Lower leg skin (tissue), 4 donors: ENCODE results near the gene AVPR2. TPM values are rescaled to one million over a fixed set of nuclear protein-coding genes. Genes with fewer than 3 reads are reported as not detected.

Experiments
- DNase-seq, 2 donors: peaks; one replicate each; pipeline ENCODE4 v3.0.0-alpha.2; 2019; ENCODE audit warnings: low spot score in 2 of 2
- H3K4me3 ChIP-seq: fragments of 200-600 bp; sonication (generic); 2 replicates; pipeline ENCODE4 v1.5.1; 2017; ENCODE audit warnings: mild to moderate bottlenecking, low read depth; ENCODE audit not compliant: poor library complexity, severe bottlenecking
- CTCF ChIP-seq, 3 donors: fragments of 450-650 bp; IDR thresholded peaks; one replicate each; pipeline ENCODE4 v1.5.1; 2016; ENCODE audit warnings: antibody characterized with exemption in 3 of 3, mild to moderate bottlenecking in 3 of 3, moderate library complexity in 2 of 3
- POLR2A ChIP-seq, 2 donors: fragments of 450-650 bp; IDR thresholded peaks; one replicate each; pipeline ENCODE4 v1.6.1; 2016 to 2017; ENCODE audit warnings: antibody characterized with exemption in 2 of 2, mild to moderate bottlenecking in 1 of 2, moderate library complexity in 1 of 2
- WGBS, 2 donors: methylation state at CpG; one replicate each; pipeline ENCODE4 v1.1.5; 2018; 5-methylcytosine and 5-hydroxymethylcytosine counted together
- intact Hi-C: fragments of 100-400 bp; cut with DNase I; formaldehyde crosslinking; loops from one replicate; pipeline ENCODE4 v1.15.0; 2023; ENCODE audit warnings: low total_unique reads
- total RNA-seq, 4 donors: library from RNA; depleted of rRNA; stranded (reverse); fragments of >200 nt; gene quantifications; one replicate each; pipeline ENCODE4 v1.1.0, GENCODE V29; 2016

Gene AVPR2
- total RNA-seq, 4 donors from 2014 or later = 0.53 to 2.6 (median 0.98) TPM

GRCh38 chrX:153885208-153885787 lies 19.2 kb upstream of the AVPR2 start:
- no peak overlapping the region for H3K4me3 ChIP-seq
- TF ChIP-seq POLR2A (IDR thresholded peaks at IDR 0.05) (no peak), CTCF (IDR thresholded peaks at IDR 0.05) (no peak)
- intact Hi-C loops = no loop called here
- 2 to 30% methylated on average over 11 to 25 of the region's 32 CpGs for WGBS, 2 donors
- no peak for DNase-seq

DNA sequence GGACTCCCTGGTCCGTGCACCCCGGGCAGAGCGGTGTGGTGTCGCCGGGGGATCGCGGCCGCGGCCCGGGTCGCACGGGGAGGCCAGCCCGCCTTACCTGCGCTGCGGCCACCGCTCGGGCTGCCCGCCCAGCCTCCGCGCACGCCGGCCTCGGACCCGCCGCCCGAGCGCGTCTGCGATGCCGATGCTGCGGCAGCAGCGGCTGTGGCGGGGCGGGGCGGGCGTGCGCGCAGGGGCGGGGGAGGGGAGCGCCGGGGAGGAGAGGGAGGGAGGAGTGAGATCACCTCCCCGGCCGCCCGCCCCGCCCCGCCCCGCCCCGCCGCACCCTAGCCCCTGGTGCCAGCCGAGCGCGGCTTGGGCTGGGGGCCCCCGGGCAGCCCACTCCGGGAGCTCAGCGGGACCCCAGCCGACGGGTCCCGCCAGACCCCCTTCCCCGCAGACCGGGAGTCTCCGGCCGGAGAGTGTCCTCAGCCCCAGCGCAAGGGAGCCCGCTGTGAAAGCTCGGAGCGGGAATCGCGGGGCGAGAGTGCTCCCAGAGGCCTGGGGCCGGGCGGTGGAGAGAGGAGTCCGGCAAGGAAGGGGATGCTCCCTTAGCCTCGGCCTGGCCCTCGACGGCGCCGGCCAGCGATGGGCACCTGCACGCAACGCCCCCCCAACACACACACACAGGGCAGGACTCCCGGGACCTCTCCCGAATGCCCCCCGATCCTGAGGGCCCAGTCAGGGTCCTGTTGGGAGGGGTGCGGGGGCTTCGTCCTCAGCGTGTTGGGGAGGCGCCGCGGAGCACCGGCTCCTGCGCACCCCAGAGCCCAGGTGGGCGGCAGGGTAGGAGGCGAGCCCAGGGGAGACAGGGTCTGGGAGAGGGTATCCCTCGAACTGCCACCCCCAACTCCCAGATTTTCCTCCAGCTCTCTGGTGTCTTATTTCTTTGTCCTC lies 18.2 kb upstream of the AVPR2 start, which contains the start of gene L1CAM:
Gene L1CAM (minus strand): TSS at position 206 of the 936 bp plus-strand sequence. CDS start 10,337 bp downstream, outside the sequence.
- WGBS, 2 donors = 17 to 20% methylated on average over 1 to 58 of the region's 94 CpGs
- H3K4me3 ChIP-seq = no peak within 1 kb of the TSS
- DNase-seq = no peak
- TF ChIP-seq POLR2A (IDR thresholded peaks at IDR 0.05) (no peak), CTCF (IDR thresholded peaks at IDR 0.05) (no peak)
- intact Hi-C loops = no loop called here

DNA sequence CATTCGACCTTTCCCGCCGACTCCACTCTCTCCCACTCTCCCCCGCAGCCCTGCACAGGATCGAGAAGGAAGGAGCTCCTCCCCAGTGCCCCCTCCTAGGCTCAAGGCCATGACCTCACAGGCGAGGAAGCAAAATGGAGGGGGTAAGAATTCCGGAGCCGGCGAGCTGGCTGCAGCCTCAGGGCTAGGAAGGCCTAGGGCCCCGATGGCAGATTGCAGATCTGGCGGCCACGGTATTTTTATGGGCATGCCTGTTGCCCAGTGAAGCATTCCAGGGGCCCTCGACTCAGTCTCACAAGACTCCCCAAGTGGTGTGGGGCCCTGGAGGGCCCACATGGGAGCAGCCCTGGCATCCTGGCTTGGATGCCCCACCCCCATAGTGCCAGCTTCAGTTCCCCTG lies 17.6 kb upstream of the AVPR2 start:
- no peak for DNase-seq
- WGBS, 2 donors = 13 to 39% methylated on average over 12 to 13 of the region's 13 CpGs
- intact Hi-C loops = no loop called here

GRCh38 chrX:153887385-153887784 lies 17.1 kb upstream of the AVPR2 start:
- H3K4me3 ChIP-seq = no peak overlapping the region
- no peak for DNase-seq
- intact Hi-C loops = no loop called here
- TF ChIP-seq POLR2A (IDR thresholded peaks at IDR 0.05) = no peak
- no peak for TF ChIP-seq CTCF (IDR thresholded peaks at IDR 0.05)
- 44 to 68% methylated on average over 7 to 8 of the region's 8 CpGs for WGBS, 2 donors

More for the DNA sequence above, 17.6 kb upstream of the AVPR2 start:
- TF ChIP-seq CTCF (IDR thresholded peaks at IDR 0.05) = no peak
- TF ChIP-seq POLR2A (IDR thresholded peaks at IDR 0.05) = no peak
- H3K4me3 ChIP-seq = no peak overlapping the region

GRCh38 chrX:153888344-153888743 lies 16.1 kb upstream of the AVPR2 start:
- intact Hi-C loops = no loop called here
- no peak overlapping the region for H3K4me3 ChIP-seq
- TF ChIP-seq POLR2A (IDR thresholded peaks at IDR 0.05) (no peak), CTCF (IDR thresholded peaks at IDR 0.05) (no peak)
- WGBS, 2 donors = 54 to 55% methylated on average over 6 of the region's 6 CpGs
- no peak for DNase-seq
